Ovary (tissue), 9 donors: ENCODE results near the gene CNTN5. TPM values are rescaled to one million over a fixed set of nuclear protein-coding genes. Genes with fewer than 3 reads are reported as not detected.

Source experiments
- DNase-seq, 5 donors: peaks; one replicate each; pipeline ENCODE4 v3.0.0-alpha.2; 2019 to 2020
- H3K27ac ChIP-seq, 2 donors: fragments of 200-600 bp; one replicate each; pipeline versions ENCODE4 v1.5.1 to v1.8.0; 2019 to 2022
- H3K27me3 ChIP-seq: fragments of 200-600 bp; one replicate; pipeline ENCODE4 v1.8.0; 2022
- H3K36me3 ChIP-seq: fragments of 200-600 bp; sonication (generic); one replicate; pipeline ENCODE4 v1.5.1; 2019
- H3K4me1 ChIP-seq: one replicate; pipeline ENCODE4 v1.8.1; 2013; ENCODE audit warnings: mild to moderate bottlenecking, moderate library complexity; ENCODE audit not compliant: insufficient read depth
- H3K4me3 ChIP-seq: fragments of 200-600 bp; sonication (generic); one replicate; pipeline ENCODE4 v1.5.1; 2017
- H3K9me3 ChIP-seq, 2 donors: fragments of 200-600 bp in 1 of 2; sonication (generic) in 1 of 2; one replicate each; pipeline versions ENCODE4 v1.5.1 to v1.8.1; 2013 to 2019; ENCODE audit warnings: mild to moderate bottlenecking in 1 of 2, moderate library complexity in 1 of 2
- EP300 ChIP-seq: sonication (generic); formaldehyde crosslinking; IDR thresholded peaks from one replicate; pipeline ENCODE4 v1.6.1; 2017; ENCODE audit warnings: antibody characterized with exemption
- POLR2A ChIP-seq: fragments of 450-650 bp; IDR thresholded peaks from one replicate; pipeline ENCODE4 v1.6.1; 2017; ENCODE audit warnings: antibody characterized with exemption, mild to moderate bottlenecking, moderate library complexity
- WGBS, 3 donors: extraction: QIAGEN DNeasy Blood & Tissue Kit in 1 of 3; methylation state at CpG; one replicate each; pipeline versions ENCODE4 v1.1.5 to v1.1.7; 2013 to 2017; 5-methylcytosine and 5-hydroxymethylcytosine counted together
- intact Hi-C, 4 donors: fragments of 100-400 bp; cut with DNase I; formaldehyde crosslinking; loops; one replicate each; pipeline versions ENCODE4 v1.11.0 to v1.15.1; 2022 to 2023
- polyA plus RNA-seq, 2 donors: library from polyadenylated mRNA; stranded (reverse); fragments of 200-250 nt in 1 of 2; fragments of 350-450 nt in 1 of 2; fragmentation: Illumina TruSeq in 1 of 2; extraction: RNeasy Lipid Tissue Mini Kit (QIAGEN cat#74804) in 1 of 2; gene quantifications; one replicate each; pipeline ENCODE4 v1.2.3, GENCODE V29; 2013 to 2014
- total RNA-seq, 7 donors: library from RNA; depleted of rRNA in 2 of 7; stranded (reverse); fragments of >200 nt in 2 of 7; fragmentation: NEBNext Ultra II Directional in 3 of 7; extraction: Animal tissue kit (Norgen Biotek cat#: 25700) in 3 of 7; gene quantifications; one replicate each; pipeline versions ENCODE4 v1.1.0 to v1.2.4, GENCODE V29; 2016 to 2023
- TF ChIP-seq, protein P1 (sequence below), 3 donors: fragments of 450-650 bp in 2 of 3; fragments of 200-600 bp in 1 of 3; IDR thresholded peaks; one replicate each; pipeline versions ENCODE4 v1.5.1 to v1.8.0; 2016 to 2022; ENCODE audit warnings: antibody characterized with exemption in 3 of 3, mild to moderate bottlenecking in 1 of 3
- donor health status: DM: no; HTN: no; CAD: no; lungs with moderate emphysema.
- donor health status: DM: no; HTN: no; CAD: no.
- donor health status: Bipolar disorder and iron deficiency.
- donor health status: DM: yes; HTN: yes; CAD: no.
- donor health status: DM: no; HTN: no; CAD: no.
- donor health status: DM: yes; HTN: yes; CAD: no.

Gene CNTN5
- total and polyA plus RNA-seq, 9 donors: 0.02 to 1.1 (median 0.15) TPM; not detected in 5

DNA sequence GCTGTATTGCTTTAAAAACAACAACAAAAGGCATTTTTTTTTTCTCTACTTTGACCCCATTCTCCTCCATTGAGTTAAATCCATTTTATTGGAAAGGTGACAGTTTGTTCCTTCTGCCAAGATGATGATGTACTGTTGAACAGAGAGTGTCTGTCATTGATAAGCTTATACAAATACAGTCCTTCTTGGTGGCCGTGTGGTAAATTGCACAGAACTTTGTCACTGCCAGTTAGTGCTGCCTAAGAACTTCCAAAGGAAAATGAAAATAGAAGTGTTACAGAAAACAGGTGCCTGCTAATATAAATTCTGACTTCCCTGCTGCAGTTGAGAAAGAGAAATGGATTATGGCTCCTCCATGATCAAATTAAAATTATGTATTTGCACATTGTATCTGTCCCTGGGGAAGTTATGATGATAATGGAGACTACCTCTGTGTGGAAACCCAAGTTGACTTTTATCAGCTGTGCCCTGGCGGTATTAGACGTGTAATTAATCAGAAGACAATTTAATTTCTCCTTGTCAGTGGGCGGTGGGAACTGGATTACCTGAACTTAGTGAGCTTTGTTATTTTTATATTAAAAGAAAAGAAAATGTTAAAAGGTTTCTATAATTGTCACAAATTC, 546.7 kb downstream of the CNTN5 start:
- Histone ChIP-seq H3K27me3 (no peaks in the 10 kb centered on the region), H3K27ac (no peak overlapping the region), H3K4me3 (no peak overlapping the region), H3K36me3 (no peaks in the 10 kb centered on the region), H3K4me1 (no peaks in the 10 kb centered on the region), H3K9me3 (no peaks in the 10 kb centered on the region)
- no peak for DNase-seq
- WGBS, 3 donors: 60 to 75% (median 74%) methylated on average over 4 of the region's 4 CpGs
- TF ChIP-seq, protein P1, sequence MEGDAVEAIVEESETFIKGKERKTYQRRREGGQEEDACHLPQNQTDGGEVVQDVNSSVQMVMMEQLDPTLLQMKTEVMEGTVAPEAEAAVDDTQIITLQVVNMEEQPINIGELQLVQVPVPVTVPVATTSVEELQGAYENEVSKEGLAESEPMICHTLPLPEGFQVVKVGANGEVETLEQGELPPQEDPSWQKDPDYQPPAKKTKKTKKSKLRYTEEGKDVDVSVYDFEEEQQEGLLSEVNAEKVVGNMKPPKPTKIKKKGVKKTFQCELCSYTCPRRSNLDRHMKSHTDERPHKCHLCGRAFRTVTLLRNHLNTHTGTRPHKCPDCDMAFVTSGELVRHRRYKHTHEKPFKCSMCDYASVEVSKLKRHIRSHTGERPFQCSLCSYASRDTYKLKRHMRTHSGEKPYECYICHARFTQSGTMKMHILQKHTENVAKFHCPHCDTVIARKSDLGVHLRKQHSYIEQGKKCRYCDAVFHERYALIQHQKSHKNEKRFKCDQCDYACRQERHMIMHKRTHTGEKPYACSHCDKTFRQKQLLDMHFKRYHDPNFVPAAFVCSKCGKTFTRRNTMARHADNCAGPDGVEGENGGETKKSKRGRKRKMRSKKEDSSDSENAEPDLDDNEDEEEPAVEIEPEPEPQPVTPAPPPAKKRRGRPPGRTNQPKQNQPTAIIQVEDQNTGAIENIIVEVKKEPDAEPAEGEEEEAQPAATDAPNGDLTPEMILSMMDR (IDR thresholded peaks at IDR 0.05): no peak
- TF ChIP-seq POLR2A: no peak
- no peak for TF ChIP-seq EP300
- intact Hi-C loops: no loop called here

DNA sequence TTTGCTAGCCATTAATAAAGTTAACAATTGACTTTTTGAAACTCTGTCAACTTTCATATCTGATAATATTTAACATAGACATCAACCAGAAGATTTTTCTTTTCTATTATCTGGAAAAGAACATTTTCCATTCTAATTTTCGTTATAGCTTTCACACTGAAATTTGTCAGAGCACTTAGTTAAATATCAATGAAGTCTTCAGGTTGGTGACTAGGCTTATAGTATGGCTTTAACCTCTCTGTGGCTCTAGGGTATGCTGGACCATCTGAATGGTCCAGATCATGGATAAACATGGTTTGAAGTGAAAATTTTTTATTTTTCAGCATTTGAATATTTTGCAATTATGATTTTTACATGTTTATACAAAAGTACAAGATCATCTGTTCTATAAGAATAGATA, 548.1 kb downstream of the CNTN5 start:
- no peak overlapping the region for H3K27ac ChIP-seq
- intact Hi-C loops: no loop called here
- no peaks in the 10 kb centered on the region for H3K9me3 ChIP-seq
- no peak for DNase-seq
- no peaks in the 10 kb centered on the region for H3K27me3 ChIP-seq
- no peaks in the 10 kb centered on the region for H3K36me3 ChIP-seq
- TF ChIP-seq POLR2A (no peak), EP300 (no peak)
- TF ChIP-seq, protein P1 (IDR thresholded peaks at IDR 0.05): no peak
- no peaks in the 10 kb centered on the region for H3K4me1 ChIP-seq
- 57 to 64% (median 62%) methylated on average over 1 of the region's 1 CpG for WGBS, 3 donors
- H3K4me3 ChIP-seq: no peak overlapping the region

DNA sequence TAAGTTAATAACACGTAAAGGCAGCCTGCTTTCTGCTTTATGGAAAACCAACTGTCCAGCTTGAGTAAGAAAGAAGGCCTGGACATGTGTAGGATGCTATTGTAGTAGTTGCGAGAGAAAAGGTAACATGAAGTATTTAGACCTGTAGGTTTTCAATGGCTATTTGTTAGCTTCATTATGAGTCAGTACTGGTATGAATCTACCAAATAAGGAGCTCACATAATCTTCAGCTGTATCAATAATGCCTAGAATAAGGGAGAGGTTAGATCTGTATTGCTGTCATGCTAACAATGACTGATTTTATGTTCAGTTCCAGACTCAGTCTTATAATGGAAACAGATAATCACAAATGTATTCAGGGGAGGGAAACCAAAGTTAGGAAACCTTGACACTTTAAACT, 550.3 kb downstream of the CNTN5 start:
- Histone ChIP-seq H3K36me3 (no peaks in the 10 kb centered on the region), H3K4me3 (no peak overlapping the region), H3K27me3 (no peaks in the 10 kb centered on the region), H3K4me1 (no peaks in the 10 kb centered on the region), H3K27ac (no peak overlapping the region), H3K9me3 (no peaks in the 10 kb centered on the region)
- intact Hi-C loops: no loop called here
- WGBS, 3 donors: 48 to 50% (median 49%) methylated on average over 2 of the region's 2 CpGs
- TF ChIP-seq EP300 (no peak), POLR2A (no peak)
- TF ChIP-seq, protein P1 (IDR thresholded peaks at IDR 0.05): no peak
- no peak for DNase-seq

DNA sequence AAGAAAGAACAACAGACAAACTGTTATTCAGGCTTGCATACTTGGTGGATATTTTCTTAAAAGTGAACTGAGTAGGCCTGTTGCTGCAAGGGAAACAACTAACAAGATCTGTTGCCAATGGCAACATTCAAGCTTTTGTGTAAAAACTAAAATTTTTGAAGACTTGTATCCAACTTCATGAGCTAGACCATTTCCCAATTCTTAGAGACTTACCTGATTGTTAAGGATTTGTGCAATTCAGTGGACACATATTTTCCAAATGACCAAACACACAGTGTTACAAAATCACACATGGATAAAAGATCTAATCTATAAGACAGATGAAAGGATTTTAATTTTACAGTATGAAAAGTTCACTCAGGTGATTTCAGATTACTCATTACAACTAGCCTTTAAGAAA, 564.1 kb downstream of the CNTN5 start:
- Histone ChIP-seq H3K9me3 (no peaks in the 10 kb centered on the region), H3K27me3 (no peaks in the 10 kb centered on the region), H3K4me3 (no peak overlapping the region), H3K36me3 (no peaks in the 10 kb centered on the region), H3K27ac (no peak overlapping the region), H3K4me1 (no peaks in the 10 kb centered on the region)
- intact Hi-C loops: no loop called here
- no peak for DNase-seq
- TF ChIP-seq, protein P1 (IDR thresholded peaks at IDR 0.05): no peak
- TF ChIP-seq POLR2A (no peak), EP300 (no peak)
